NCI-H146 (cell line): ENCODE data around the gene SLC39A1.
A peak's percentile ranks its signal among the peaks of the same experiment; 100 is the strongest.
"Not testable (repeated sequence)": the region's sequence is repeated elsewhere in the genome, so short reads cannot be mapped to it uniquely, and the experiment has no call there.

Experiments
- DNase-seq: peaks from one replicate; lab custom pipeline; 2025; lab: John Stamatoyannopoulos, UW

Gene SLC39A1, protein sequence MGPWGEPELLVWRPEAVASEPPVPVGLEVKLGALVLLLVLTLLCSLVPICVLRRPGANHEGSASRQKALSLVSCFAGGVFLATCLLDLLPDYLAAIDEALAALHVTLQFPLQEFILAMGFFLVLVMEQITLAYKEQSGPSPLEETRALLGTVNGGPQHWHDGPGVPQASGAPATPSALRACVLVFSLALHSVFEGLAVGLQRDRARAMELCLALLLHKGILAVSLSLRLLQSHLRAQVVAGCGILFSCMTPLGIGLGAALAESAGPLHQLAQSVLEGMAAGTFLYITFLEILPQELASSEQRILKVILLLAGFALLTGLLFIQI

DNA sequence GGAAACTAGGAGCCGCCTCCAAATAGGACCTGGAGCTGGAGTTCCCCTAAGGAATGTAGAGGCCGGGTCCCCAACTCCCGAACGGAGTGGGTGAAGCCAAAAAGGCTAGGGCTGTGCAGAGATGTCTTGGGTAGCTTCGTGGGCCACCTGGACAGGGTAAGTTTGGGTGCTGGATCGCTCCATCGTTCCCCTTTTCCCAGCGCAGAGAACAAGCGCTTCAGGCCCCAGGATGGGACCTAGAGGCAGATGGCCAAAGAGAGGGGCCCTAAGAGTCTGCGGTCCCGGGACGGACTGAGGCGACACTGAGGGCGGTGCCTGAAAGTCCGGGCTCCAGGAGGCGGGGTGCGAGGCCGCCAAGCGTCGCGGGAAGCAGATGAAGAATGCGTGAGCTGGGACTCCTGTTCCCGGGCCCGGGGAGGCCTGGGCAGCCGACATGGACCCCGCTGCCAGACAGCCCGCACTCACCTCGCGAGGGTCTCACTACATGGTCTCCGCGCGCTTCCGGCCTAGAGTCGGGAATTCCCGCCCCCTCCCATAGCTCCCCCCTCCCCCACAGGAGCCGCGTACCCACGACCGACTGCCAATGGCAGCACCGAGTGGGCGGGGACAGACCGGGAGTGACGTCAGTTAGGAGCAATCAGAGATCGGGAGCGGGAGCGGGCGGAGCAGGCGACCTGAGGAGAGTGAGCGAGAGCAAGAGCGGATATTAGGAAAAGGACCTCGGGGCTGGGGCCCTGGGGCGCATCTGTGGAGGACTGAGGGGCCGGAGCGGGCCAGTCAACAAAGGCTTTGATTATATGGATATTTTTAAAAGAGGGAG, at the start of gene SLC39A1:
SLC39A1 (minus strand) TSS at position 508 of the 820 bp plus-strand sequence. CDS start 822 bp downstream, outside the sequence.
- DNase-seq = peak; percentile 98

DNA sequence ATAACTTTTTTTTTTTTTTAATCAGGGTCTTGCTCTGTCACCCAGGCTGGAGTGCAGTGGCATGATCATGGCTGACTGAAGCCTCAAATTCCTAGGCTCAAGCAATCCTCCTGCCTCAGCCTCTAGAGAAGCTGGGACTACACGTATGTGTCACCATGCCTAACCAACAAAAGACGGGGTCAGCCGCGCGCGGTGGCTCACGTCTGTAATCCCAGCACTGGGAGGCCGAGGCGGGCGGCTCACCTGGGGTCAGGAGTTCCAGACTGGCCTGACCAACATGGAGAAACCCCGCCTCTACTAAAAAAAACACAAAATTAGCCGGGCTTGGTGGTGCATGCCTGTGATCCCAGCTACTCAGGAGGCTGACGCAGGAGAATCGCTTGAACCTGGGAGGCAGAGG, 49.2 kb upstream of the SLC39A1 start:
- DNase-seq = not testable (repeated sequence)

DNA sequence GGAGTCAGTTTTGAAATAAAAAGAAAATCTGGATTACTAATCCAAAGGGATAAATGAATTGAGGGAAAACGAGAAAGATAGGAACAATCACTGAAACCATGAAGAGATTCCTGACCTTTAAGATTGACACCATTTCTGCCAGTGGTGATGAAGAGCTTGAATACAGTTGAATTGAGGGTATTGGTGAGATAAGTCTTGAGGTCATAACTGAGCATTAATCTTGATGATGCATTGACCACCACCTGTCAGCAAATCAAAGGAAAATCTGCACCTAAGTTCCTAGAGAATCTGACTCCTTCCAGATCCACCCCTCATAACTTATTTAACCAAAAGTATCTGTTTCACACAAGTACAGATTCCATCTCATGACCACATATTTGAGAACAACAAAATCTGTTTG, 48.8 kb upstream of the SLC39A1 start:
- DNase-seq = no peak

DNA sequence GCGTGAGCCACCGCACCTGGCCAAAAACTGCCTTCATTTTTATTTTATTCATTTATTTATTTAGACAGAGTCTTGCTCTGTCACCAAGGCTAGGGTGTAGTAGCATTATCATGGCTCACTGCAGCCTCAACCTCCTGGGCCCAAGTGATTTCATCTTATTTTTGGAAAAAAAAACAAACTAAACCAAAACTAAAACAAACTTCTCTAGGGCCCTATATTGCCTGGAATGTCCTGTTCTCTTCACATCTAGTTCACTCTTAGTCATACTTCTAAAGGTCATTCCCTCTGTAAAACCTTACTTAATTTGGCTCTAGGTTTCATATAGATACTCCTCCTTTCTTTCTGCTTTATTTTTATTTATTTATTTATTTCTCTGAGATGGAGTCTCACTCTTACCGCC, 42.8 kb upstream of the SLC39A1 start:
- no peak for DNase-seq

DNA sequence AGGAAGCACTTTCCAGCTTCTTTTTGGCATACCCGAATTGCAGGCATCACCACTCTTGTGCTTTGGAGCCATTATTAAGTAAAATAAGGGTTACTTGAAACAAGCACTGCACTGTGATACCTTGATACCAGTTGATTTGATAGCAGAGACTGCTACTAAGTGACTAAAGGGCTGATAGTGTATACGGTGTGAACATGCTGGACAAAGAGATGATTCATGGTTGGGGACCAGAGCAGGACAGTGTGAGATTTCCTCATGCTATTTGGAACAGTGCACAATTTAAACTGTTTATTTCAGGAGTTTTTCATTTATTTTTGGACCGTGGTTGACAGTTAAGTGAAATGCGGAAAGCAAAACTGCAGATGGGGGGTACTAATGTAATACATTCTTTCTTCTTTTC, 37.1 kb upstream of the SLC39A1 start:
- no peak for DNase-seq

DNA sequence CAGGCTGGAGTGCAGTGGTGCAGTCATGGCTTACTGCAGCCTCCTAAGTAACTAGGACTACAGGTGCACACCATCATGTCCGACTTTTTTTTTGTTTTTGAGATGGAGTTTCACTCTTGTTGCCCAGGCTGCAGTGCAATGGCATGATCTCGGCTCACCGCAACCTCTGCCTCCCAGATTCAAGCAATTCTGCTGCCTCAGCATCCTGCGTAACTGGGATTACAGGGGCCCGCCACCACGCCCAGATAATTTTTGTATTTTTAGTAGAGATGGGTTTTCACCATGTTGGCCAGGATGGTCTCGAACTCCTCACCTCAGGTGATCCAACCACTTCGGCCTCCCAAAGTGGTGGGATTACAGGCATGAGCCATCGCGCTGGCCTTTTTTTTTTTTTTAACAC, 33.5 kb upstream of the SLC39A1 start:
- not testable (repeated sequence) for DNase-seq

DNA sequence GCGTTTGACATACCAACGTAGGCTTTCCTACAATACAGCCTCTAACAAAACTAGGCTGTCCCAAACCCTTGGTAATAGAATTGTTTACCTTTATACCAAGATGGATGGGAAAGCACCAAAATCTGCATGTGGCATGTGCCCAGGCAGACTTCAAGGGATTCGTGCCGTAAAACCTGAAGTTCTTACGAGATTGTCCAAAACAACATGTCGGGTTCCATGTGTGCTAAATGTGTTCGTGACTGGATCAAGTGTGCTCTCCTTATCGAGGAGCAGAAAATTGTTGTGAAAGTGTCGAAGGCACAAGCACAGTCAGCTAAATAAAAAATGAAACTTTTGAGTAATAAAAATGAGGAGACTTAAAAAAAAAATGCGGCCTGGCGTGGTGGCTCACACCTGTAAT, 32.3 kb upstream of the SLC39A1 start:
- no peak for DNase-seq

DNA sequence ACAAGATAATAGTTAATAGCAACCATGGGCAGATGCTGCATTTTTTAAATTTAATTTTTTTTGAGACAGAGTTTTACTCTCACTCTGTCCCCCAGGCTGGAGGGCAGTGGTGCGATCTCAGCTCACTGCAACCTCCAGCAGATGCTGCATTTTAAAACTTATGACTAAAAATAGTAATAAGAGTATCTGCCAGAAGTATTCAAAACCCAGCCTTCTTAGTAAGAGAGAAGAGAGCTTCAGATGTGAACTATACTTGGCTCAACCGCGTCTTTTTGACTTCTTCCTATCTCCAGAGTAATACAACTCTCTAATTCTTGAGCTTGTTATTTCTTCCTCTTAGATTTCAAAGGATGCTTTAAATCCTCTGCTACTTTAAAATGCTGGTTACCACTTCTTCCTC, 31.9 kb upstream of the SLC39A1 start:
- DNase-seq = no peak

DNA sequence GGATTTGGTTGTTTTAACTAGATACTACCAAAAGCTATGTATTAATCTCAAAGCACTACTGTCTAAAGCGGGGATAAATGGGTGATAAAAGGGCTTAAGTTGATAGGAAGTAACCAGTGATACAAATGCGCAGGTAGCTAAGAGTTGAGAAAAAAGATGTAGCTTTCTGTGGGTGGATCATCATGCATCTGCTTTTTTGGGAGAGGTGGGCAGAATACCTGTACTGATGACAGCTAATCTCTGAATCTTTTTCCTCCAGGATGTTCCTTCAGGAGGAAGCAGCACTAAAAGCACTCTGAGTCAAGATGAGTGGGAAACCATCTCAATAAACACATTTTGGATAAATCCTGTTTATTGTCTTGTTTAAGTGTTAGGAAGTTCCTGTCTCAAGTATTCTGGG, 28.5 kb upstream of the SLC39A1 start:
- DNase-seq = no peak

DNA sequence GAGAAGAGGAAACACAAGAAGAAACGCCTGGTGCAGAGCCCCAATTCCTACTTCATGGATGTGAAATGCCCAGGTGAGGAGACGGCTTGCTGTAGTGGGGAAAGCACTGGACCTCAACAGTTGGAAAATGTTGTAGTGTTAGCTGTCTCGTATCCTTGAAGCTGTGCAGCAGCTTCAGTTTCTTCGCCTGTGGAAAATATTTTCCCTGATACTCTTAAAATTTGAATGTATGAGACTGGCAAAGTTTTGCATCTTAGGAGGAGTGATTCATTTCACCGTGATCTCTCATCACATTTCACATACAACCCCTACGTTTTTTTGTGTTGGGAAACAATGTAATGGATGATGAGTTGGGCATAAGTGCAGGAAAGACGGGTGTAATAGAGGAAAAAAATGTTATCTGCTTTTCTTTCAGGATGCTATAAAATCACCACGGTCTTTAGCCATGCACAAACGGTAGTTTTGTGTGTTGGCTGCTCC, 27.9 kb upstream of the SLC39A1 start:
- no peak for DNase-seq

DNA sequence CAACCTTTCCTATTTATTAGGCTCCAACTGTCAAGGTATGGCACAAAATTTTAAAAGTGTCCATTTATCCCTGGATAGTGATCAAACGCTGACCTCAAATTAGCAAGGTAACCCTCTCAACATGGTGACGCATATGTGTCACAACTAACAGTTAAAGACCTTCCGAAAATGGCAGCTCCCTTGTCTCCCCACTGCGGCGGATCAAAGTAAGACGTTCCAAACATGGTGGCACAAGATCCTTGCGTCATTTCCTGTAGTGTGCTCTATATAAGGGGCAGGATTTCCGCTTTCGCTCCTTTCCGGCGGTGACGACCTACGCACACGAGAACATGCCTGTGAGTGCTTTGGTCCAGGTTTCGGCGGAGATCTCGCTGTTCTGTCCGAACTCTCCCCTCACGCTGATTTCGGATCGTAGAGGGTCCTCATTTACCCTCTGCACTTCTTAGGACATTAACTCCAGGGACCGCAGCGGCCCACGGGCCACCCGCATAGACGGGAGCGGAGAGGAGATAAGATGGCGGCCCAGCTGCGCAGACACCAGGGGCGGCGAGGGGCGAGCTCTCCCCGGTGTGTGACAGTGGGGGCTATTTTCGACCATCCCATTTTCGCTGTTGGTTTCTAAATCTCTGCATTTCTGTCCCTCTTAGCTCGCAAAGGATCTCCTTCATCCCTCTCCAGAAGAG, 27.3 kb upstream of the SLC39A1 start, which contains the start of gene RPS27:
RPS27 (plus strand) TSS at position 295 of the 683 bp plus-strand sequence; CDS start at position 330, 35 bp downstream.
- DNase-seq = peak; percentile 98

DNA sequence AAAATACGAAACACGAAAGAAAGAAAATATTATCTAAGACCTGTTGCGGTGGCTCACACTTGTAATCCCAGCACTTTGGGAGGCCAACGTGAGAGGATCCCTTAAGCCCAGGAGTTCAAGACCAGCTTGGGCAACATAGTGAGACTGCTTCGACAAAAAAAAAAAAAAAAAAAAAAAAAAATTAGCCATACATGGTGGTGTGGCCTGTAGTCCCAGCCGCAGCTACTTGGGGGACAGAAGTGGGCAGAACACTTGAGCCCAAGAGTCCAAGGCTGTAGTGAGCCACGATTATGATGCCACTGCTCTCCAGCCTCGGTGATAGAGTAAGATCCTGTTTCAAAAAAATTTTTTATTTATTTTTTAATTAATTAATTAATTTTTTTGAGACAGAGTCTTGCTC, 24.3 kb upstream of the SLC39A1 start:
- peak; percentile 26 for DNase-seq

DNA sequence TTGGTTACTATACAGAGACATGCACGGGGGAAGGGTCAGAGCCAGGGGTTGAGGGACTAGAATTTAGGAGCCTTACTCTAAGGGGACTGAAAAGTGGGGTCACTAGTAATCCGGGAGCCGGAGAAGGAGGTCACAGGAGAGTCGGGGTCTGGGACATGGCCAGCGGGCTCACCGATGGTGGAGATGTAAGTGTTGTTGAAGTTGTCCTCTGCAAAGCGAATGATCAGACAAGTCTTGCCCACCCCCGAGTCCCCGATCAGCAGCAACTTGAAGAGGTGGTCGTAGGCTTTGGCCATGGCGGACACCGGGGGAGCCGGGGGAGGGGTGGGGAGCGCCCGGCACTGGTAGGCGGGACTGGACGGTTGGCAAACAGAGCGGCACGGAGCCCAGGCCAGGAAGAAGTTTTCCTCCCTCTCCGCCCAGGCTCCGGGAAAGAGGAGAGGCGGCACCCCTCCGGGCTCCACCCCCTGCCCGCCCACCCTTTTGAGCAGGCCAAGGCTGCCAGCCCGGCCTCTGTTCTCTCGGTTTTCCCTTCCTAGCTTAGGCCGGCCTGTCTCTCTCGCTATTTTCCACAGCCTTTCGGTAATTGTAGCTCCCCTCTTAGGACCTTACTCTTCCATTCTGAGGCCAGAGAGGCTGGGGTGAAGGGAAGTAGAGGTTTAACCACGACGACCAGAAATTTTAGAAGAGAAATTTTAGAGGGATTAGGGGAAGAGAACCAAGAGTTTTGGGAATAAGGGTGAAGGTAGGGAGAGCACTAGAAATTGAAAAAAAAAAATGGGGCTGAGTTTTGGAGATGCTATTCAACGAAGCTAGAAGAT, 22.8 kb upstream of the SLC39A1 start, which contains the start of gene RAB13:
RAB13 (minus strand) TSS at position 399 of the 821 bp plus-strand sequence; CDS start at position 296, 103 bp downstream.
- DNase-seq = peak; percentile 82

DNA sequence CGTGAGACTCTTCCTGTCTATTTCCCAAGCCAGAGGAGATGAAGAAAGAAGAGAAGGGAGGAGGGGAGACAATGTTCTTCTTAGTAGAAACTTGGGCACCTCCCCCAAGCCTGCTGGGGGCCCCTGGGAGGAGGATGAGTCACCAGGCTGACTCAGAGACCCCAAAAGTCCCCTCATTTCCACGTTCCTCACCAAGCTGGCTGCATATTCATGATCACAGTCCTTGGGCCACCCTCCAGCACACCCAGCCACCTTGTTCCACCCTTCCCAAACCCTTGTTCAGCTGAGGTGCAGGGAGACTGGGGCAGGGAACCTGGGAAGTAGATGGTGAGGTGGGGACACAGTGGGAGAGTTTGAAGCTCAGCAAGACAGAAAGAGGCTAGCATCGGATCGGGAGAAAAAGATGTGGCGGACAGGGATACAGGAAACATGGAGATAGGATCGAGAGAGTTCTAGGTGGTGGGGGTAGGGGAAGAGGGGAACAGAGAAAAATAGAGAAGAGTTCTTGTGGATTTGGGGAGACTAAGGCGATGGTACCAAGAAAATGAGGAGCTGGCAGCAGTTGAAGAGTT, 22.1 kb upstream of the SLC39A1 start:
- DNase-seq = peak; percentile 14

DNA sequence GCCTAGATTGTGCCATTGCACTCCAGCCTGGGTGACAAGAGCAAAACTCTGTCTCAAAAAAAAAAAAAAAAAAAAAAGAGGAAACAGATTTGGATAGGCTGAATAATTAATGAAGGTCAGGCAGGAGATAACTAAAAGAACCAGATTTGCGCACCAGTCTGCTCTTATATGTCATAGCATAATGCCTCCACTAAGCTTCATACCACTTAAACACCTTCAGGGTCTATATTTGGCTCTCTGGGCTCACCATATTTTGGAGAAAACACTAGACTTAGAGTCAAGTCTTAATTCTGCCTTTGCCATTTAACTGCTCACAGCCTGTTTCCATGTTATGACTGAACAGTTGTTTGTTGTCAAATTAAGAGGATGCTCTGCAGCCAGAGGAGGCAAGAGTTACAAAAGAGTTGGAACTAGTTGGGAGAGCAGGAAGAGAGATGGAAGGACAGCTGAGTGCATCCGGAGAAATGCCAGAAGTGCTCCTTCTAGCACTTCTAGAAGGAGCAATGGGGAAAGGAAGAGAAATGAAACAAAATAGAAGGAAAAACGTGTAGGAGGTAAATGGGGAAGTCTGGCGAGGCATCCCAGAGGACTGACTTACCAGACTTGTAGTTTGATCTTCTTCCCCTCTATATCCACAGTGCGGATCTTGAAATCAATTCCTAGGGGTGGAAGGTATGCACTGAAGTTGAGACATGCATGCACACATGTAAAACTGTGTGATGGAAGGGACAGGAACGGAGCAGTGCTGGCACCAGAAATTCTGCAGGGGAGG, 21.0 kb upstream of the SLC39A1 start:
- no peak for DNase-seq

DNA sequence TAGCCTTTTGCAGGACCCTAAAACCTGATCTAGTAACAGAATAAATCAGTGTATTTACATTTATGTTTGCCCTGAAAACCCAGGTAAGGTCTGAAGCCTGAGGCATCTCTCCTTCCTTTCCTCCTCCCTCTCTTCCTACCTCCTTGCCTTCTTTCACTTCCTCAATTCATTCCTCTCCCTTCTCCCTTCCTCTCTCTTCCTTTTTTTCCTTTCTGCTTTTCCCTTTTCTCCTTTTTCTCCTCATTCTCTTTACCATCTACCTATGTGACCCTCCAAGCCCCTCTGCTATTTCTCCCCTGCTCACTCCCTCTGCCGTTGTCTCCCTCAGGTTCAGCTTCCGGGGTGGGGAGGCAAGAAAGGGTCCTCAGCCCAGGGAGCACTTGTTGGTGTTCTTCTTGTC, 18.4 kb upstream of the SLC39A1 start:
- DNase-seq = not testable (repeated sequence)

DNA sequence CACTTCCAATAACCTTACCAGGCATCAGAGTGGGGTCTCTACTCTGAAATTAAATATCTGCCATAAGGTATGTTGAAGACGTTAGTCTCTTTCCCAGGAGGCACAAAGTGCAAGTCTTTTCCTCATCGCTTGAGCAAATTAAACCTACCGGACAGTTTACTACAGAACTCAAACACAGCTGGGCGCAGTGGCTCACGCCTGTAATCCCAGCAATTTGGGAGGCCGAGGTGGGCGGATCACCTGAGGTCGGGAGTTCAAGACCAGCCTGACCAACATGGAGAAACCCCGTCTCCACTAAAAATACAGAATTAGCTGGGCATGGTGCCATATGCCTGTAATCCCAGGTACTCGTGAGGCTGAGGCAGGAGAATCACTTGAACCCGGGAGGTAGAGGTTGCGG, 15.8 kb upstream of the SLC39A1 start:
- DNase-seq = not testable (repeated sequence)

DNA sequence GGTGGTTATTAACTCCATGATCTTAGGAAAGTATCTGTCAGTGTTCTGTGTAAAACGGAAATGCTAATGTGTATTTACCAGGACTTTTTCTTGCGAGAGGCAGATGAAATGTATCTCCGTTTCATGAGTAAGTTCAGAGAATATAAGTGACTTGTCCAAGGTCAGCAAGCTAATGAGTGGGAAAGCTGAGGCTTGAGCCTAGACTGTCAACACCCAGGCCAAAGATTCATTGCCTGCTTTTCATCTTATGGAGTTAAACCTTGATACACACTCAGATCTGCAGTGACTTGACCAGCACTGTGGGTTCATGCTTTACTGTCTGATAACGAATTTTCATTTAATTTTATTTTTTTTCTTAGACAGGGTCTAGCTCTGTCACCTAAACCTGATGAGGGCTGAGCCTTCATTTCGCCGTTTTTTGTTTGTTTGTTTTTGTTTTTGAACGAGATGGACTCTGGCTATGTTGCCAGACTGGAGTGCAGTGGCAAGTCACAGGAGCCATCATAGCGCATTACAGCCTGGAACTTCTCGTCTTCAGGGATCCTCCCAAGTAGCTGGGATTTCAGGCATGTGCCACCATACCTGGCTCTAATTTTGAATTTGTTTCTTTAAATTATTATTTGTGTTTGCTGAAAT, 15.1 kb upstream of the SLC39A1 start:
- DNase-seq = no peak
